ENCODE data around the gene CDC5L. TPM values are rescaled to one million over a fixed set of nuclear protein-coding genes. Genes with fewer than 3 reads are reported as not detected.
"Not testable (repeated sequence)": the region's sequence is repeated elsewhere in the genome, so short reads cannot be mapped to it uniquely, and the experiment has no call there.

The CDC5L gene
- total and polyA plus RNA-seq, 3 donors from 2014 or later, result 19.7 to 20.5 (median 20.3) TPM

- no peak for DNase-seq
- Histone ChIP-seq H3K27ac (no peak overlapping the region), H3K36me3 (ENCODE audit: low read depth, missing control alignments) (no peaks in the 10 kb centered on the region), H3K27me3 (no peaks in the 10 kb centered on the region), H3K4me3 (no peak overlapping the region), H3K4me1 (no peaks in the 10 kb centered on the region), H3K9me3 (no peaks in the 10 kb centered on the region)
- TF ChIP-seq, protein P1, sequence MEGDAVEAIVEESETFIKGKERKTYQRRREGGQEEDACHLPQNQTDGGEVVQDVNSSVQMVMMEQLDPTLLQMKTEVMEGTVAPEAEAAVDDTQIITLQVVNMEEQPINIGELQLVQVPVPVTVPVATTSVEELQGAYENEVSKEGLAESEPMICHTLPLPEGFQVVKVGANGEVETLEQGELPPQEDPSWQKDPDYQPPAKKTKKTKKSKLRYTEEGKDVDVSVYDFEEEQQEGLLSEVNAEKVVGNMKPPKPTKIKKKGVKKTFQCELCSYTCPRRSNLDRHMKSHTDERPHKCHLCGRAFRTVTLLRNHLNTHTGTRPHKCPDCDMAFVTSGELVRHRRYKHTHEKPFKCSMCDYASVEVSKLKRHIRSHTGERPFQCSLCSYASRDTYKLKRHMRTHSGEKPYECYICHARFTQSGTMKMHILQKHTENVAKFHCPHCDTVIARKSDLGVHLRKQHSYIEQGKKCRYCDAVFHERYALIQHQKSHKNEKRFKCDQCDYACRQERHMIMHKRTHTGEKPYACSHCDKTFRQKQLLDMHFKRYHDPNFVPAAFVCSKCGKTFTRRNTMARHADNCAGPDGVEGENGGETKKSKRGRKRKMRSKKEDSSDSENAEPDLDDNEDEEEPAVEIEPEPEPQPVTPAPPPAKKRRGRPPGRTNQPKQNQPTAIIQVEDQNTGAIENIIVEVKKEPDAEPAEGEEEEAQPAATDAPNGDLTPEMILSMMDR (IDR thresholded peaks at IDR 0.05), result no peak
- no peak for TF ChIP-seq POLR2A (IDR thresholded peaks at IDR 0.05)
- intact Hi-C loops (cut with DNase I; ENCODE audit: low total_unique reads), result no loop called here
- WGBS, 2 donors, result 64 to 67% methylated on average over 1 of the region's 1 CpG
These were observed 57.3 kb downstream of the CDC5L start for GRCh38 chr6:44444853-44445252.

- TF ChIP-seq, protein P1 (IDR thresholded peaks at IDR 0.05), result no peak
- TF ChIP-seq POLR2A (IDR thresholded peaks at IDR 0.05), result no peak
- intact Hi-C loops (cut with DNase I; ENCODE audit: low total_unique reads), result no loop called here
- H3K4me3 ChIP-seq, result no peak overlapping the region
- DNase-seq, result no peak
- WGBS, 2 donors, result 92% methylated on average over 4 of the region's 4 CpGs
- no peaks in the 10 kb centered on the region for H3K4me1 ChIP-seq
- no peaks in the 10 kb centered on the region for H3K36me3 ChIP-seq (ENCODE audit: low read depth, missing control alignments)
- H3K9me3 ChIP-seq, result no peaks in the 10 kb centered on the region
- no peak overlapping the region for H3K27ac ChIP-seq
- no peaks in the 10 kb centered on the region for H3K27me3 ChIP-seq
These were observed 59.3 kb downstream of the CDC5L start for GRCh38 chr6:44446626-44447300.

- H3K27ac ChIP-seq; H3K36me3 ChIP-seq (ENCODE audit: low read depth, missing control alignments); intact Hi-C loops (cut with DNase I; ENCODE audit: low total_unique reads); H3K4me1 ChIP-seq; DNase-seq; H3K4me3 ChIP-seq; H3K9me3 ChIP-seq; H3K27me3 ChIP-seq: not testable (repeated sequence)
- WGBS, 2 donors, result 90 to 95% methylated on average over 2 of the region's 2 CpGs
These were observed 61.7 kb downstream of the CDC5L start for GRCh38 chr6:44449181-44449580.

- H3K9me3 ChIP-seq, result no peaks in the 10 kb centered on the region
- peaks cover 11% of the 10 kb centered on the region for H3K4me1 ChIP-seq
- H3K4me3 ChIP-seq, result no peak overlapping the region
- peak overlapping the region in 1 of 2 donors; percentile 4 for H3K27ac ChIP-seq
- 74% methylated on average over 11 of the region's 11 CpGs for WGBS, 2 donors
- intact Hi-C loops (cut with DNase I; ENCODE audit: low total_unique reads), result loop anchor here (10.0 kb wide), 1 partner anchor 187 kb away; the partner anchor contains the start of gene NFKBIE
- H3K36me3 ChIP-seq (ENCODE audit: low read depth, missing control alignments), result no peaks in the 10 kb centered on the region
- TF ChIP-seq, protein P1 (IDR thresholded peaks at IDR 0.05), result no peak
- no peak for TF ChIP-seq POLR2A (IDR thresholded peaks at IDR 0.05)
- DNase-seq, result no peak
- H3K27me3 ChIP-seq, result no peaks in the 10 kb centered on the region
These were observed 64.5 kb downstream of the CDC5L start for GRCh38 chr6:44451803-44452695.

DNA sequence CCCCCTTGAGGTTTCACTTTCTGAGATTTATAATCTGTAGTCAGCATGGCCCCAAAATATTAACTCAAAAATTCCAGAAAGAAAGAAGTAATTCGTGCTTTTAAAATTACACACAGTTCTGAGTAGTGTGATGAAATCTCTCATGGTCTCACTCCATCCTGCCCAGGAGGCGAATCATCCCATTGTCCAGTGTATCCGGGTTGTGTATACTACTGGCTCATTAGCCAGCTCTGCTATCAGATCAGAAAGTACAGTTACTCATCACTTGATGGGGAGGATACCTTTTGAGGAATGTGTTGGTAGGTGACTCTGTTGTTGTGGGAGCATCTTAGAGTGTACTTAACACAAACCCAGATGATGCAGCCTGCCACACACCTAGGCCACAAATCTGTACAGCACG lies 65.2 kb downstream of the CDC5L start:
- no peak for TF ChIP-seq POLR2A (IDR thresholded peaks at IDR 0.05)
- TF ChIP-seq, protein P1 (IDR thresholded peaks at IDR 0.05), result no peak
- no peak overlapping the region for H3K4me3 ChIP-seq
- intact Hi-C loops (cut with DNase I; ENCODE audit: low total_unique reads), result loop anchor here (10.0 kb wide), 1 partner anchor 188 kb away; the partner anchor contains the start of gene NFKBIE
- H3K4me1 ChIP-seq, result peaks cover 15% of the 10 kb centered on the region
- H3K9me3 ChIP-seq, result no peaks in the 10 kb centered on the region
- 71 to 72% methylated on average over 4 of the region's 4 CpGs for WGBS, 2 donors
- no peak for DNase-seq
- no peaks in the 10 kb centered on the region for H3K36me3 ChIP-seq (ENCODE audit: low read depth, missing control alignments)
- peak overlapping the region in 1 of 2 donors; percentile 4 for H3K27ac ChIP-seq
- no peaks in the 10 kb centered on the region for H3K27me3 ChIP-seq
